ENCODE measurements around the gene GRK5.

The GRK5 gene

GRCh38 chr10:119384127-119384526 is 176.8 kb downstream of the GRK5 start:
- no peak for TF ChIP-seq CTCF (IDR thresholded peaks at IDR 0.05)
- no peak for TF ChIP-seq ZFX (IDR thresholded peaks at IDR 0.05; ENCODE audit: borderline replicate concordance)
- H3K27ac ChIP-seq: no peak overlapping the region

GRCh38 chr10:119386666-119387065 is 179.3 kb downstream of the GRK5 start:
- H3K27ac ChIP-seq: no peak overlapping the region
- TF ChIP-seq CTCF (IDR thresholded peaks at IDR 0.05) (no peak), ZFX (IDR thresholded peaks at IDR 0.05; ENCODE audit: borderline replicate concordance) (no peak)

GRCh38 chr10:119388849-119389345 is 181.5 kb downstream of the GRK5 start:
- TF ChIP-seq ZFX (IDR thresholded peaks at IDR 0.05; ENCODE audit: borderline replicate concordance) (no peak), CTCF (IDR thresholded peaks at IDR 0.05) (no peak)
- no peak overlapping the region for H3K27ac ChIP-seq

- no peak overlapping the region for H3K27ac ChIP-seq
- TF ChIP-seq CTCF (IDR thresholded peaks at IDR 0.05) (no peak), ZFX (IDR thresholded peaks at IDR 0.05; ENCODE audit: borderline replicate concordance) (no peak)
Measured at GRCh38 chr10:119391440-119392251, 184.3 kb downstream of the GRK5 start.

GRCh38 chr10:119393019-119393418 is 185.6 kb downstream of the GRK5 start:
- TF ChIP-seq ZFX (IDR thresholded peaks at IDR 0.05; ENCODE audit: borderline replicate concordance) (no peak), CTCF (IDR thresholded peaks at IDR 0.05) (no peak)
- no peak overlapping the region for H3K27ac ChIP-seq

- H3K27ac ChIP-seq: no peak overlapping the region
- TF ChIP-seq CTCF (IDR thresholded peaks at IDR 0.05): no peak
- TF ChIP-seq ZFX (IDR thresholded peaks at IDR 0.05; ENCODE audit: borderline replicate concordance): no peak
Measured at GRCh38 chr10:119393421-119393820, 186.1 kb downstream of the GRK5 start.

- TF ChIP-seq CTCF (IDR thresholded peaks at IDR 0.05) (no peak), ZFX (IDR thresholded peaks at IDR 0.05; ENCODE audit: borderline replicate concordance) (no peak)
- no peak overlapping the region for H3K27ac ChIP-seq
Measured at GRCh38 chr10:119393845-119394244, 186.5 kb downstream of the GRK5 start.
